H1 (cell line): ENCODE data around the gene RIPPLY1.

Source experiments
- CBX5 ChIP-seq: fragments of 300-800, 300-1000 bp; sonication (generic); IDR thresholded peaks from 2 replicates; pipeline ENCODE4 v1.7.1; 2016; ENCODE audit warnings: antibody characterized with exemption, low read length, low read depth
- CHD1 ChIP-seq: IDR thresholded peaks from 2 replicates; pipeline ENCODE4 v1.6.1; 2012; ENCODE audit warnings: low read depth, low read length, improper control_type of control experiment
- CTCF ChIP-seq, 3 experiments: IDR thresholded peaks; 1 replicate in 2 of 3; 2 replicates in 1 of 3; pipeline versions ENCODE4 v1.5.1 to v1.6.1; 2011; ENCODE audit warnings: low read length in 3 of 3, mild to moderate bottlenecking in 3 of 3, inconsistent platforms in 2 of 3, low read depth in 1 of 3, moderate library complexity in 1 of 3; ENCODE audit not compliant: insufficient read depth in 1 of 3; ENCODE audit errors: control extremely low read depth in 1 of 3
- EGR1 ChIP-seq: IDR thresholded peaks from 2 replicates; pipeline ENCODE4 v1.6.1; 2011; ENCODE audit warnings: low read depth, low read length, borderline replicate concordance
- EZH2 ChIP-seq: fragments of 200-600 bp; sonication (generic); IDR thresholded peaks from 2 replicates; pipeline ENCODE4 v1.7.1; 2012; ENCODE audit warnings: low read depth, mild to moderate bottlenecking, moderate library complexity, low read length, inconsistent platforms; ENCODE audit not compliant: severe bottlenecking
- GABPA ChIP-seq: IDR thresholded peaks from 2 replicates; pipeline ENCODE4 v1.6.1; 2011; ENCODE audit warnings: mild to moderate bottlenecking, low read length, moderate library complexity, borderline replicate concordance; ENCODE audit not compliant: insufficient read depth
- NRF1 ChIP-seq: IDR thresholded peaks from 2 replicates; pipeline ENCODE4 v1.6.1; 2011; ENCODE audit warnings: mild to moderate bottlenecking, low read depth, low read length, improper control_type of control experiment
- SP1 ChIP-seq: IDR thresholded peaks from 2 replicates; pipeline ENCODE4 v1.6.1; 2011; ENCODE audit warnings: low read depth, low read length

- TF ChIP-seq SP1 (no peak), NRF1 (no peak), CTCF (IDR thresholded peaks at IDR 0.05; ENCODE audit: control extremely low read depth in 1 of 3, insufficient read depth in 1 of 3, low read depth in 1 of 3, low read length in 3 of 3) (no peak), CHD1 (no peak), CBX5 (no peak), GABPA (no peak), EGR1 (no peak), EZH2 (no peak)
Observed at GRCh38 chrX:106932960-106933537, 29.9 kb upstream of the RIPPLY1 start.
